Thoracic aorta (tissue), 2 donors: Measurements from ENCODE around the gene MED12L. TPM values are rescaled to one million over a fixed set of nuclear protein-coding genes. Genes with fewer than 3 reads are reported as not detected.
"Not testable (repeated sequence)": the region's sequence is repeated elsewhere in the genome, so short reads cannot be mapped to it uniquely, and the experiment has no call there.

ENCODE experiments used
- ATAC-seq: fragments of 150-250 bp; one replicate; pipeline ENCODE4 v1.8.0; 2017; ENCODE audit warnings: low read depth; ENCODE audit not compliant: insufficient number of reproducible peaks, low FRiP score
- DNase-seq: peaks from one replicate; pipeline ENCODE4 v3.0.0-alpha.2; 2020; ENCODE audit warnings: low spot score
- H3K27ac ChIP-seq, 2 donors: fragments of 200-600 bp; sonication (generic); 1 replicate in 1 of 2; 2 replicates in 1 of 2; pipeline ENCODE4 v1.5.1; 2016; ENCODE audit warnings: mild to moderate bottlenecking in 2 of 2, moderate library complexity in 2 of 2
- H3K27me3 ChIP-seq: fragments of 200-600 bp; sonication (generic); replicated peaks from 2 replicates; pipeline ENCODE4 v1.6.0; 2016; ENCODE audit warnings: mild to moderate bottlenecking; ENCODE audit not compliant: insufficient read depth
- H3K36me3 ChIP-seq: fragments of 200-600 bp; sonication (generic); one replicate; pipeline ENCODE4 v1.5.1; 2016
- H3K4me1 ChIP-seq, 2 donors: fragments of 200-600 bp; sonication (generic); 1 replicate in 1 of 2; 2 replicates in 1 of 2; pipeline versions ENCODE4 v1.5.1 to v1.6.0; 2016; ENCODE audit warnings: low read depth in 2 of 2, mild to moderate bottlenecking in 1 of 2; ENCODE audit not compliant: control insufficient read depth in 1 of 2
- H3K4me3 ChIP-seq: fragments of 200-600 bp; sonication (generic); 2 replicates; pipeline ENCODE4 v1.5.1; 2016; ENCODE audit warnings: mild to moderate bottlenecking
- H3K9me3 ChIP-seq: fragments of 200-600 bp; sonication (generic); 2 replicates; pipeline ENCODE4 v1.5.1; 2016
- total RNA-seq, 2 donors: library from RNA; depleted of rRNA; stranded (reverse); fragments of >200 nt; gene quantifications; one replicate each; pipeline versions ENCODE4 v1.1.0 to v1.2.3, GENCODE V29; 2016
- TF ChIP-seq, protein P1 (sequence below): fragments of 200-600 bp; sonication (generic); IDR thresholded peaks from one replicate; pipeline ENCODE4 v1.5.1; 2019; ENCODE audit warnings: antibody characterized with exemption

The MED12L gene
- total RNA-seq, 2 donors from 2014 or later, result 0.27 to 2.0 TPM

DNA sequence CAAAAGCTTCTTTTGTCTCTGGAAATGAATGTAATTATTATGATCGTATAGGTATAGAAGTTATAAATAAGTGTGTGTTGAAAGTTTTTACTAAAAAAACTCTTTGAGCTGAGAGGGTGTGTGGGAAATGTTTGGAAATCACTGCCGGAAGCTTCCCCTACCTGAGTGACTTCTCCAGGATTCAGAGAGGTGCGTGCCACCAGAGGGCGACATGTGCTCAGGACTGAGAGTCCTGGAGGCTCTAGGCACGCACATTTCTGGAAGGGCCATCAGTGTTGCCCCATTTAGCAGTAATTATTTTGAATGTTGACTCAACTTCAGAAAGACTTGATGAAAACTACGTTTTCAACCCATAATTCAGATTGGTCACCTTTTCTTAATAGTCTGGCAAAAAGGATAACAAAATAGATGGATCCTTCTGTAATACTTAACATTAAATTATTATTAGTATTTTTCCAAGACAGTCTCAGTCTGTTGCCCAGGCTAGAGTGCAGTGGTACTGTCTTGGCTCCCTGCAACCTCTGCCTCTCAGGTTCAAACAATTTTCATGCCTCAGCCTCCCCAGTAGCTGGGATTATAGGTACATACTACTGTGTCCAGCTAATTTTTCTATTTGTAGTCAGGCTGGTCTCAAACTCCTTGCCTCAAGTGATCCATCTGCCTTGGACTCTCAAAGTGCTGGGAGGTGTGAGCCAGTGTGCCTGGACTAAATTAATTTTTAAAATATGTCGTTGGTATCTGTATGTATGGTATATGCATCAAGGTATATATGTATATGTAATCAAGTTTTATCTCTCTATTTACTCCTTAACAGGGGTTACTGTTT, 83.0 kb downstream of the MED12L start:
- Histone ChIP-seq H3K9me3 (no peaks in the 10 kb centered on the region), H3K4me3 (no peak overlapping the region), H3K36me3 (no peaks in the 10 kb centered on the region), H3K27me3 (no peaks in the 10 kb centered on the region), H3K4me1 (no peaks in the 10 kb centered on the region), H3K27ac (no peak overlapping the region)
- ATAC-seq, result no peak
- TF ChIP-seq, protein P1, sequence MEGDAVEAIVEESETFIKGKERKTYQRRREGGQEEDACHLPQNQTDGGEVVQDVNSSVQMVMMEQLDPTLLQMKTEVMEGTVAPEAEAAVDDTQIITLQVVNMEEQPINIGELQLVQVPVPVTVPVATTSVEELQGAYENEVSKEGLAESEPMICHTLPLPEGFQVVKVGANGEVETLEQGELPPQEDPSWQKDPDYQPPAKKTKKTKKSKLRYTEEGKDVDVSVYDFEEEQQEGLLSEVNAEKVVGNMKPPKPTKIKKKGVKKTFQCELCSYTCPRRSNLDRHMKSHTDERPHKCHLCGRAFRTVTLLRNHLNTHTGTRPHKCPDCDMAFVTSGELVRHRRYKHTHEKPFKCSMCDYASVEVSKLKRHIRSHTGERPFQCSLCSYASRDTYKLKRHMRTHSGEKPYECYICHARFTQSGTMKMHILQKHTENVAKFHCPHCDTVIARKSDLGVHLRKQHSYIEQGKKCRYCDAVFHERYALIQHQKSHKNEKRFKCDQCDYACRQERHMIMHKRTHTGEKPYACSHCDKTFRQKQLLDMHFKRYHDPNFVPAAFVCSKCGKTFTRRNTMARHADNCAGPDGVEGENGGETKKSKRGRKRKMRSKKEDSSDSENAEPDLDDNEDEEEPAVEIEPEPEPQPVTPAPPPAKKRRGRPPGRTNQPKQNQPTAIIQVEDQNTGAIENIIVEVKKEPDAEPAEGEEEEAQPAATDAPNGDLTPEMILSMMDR, result peak; percentile 60
- DNase-seq, result no peak

DNA sequence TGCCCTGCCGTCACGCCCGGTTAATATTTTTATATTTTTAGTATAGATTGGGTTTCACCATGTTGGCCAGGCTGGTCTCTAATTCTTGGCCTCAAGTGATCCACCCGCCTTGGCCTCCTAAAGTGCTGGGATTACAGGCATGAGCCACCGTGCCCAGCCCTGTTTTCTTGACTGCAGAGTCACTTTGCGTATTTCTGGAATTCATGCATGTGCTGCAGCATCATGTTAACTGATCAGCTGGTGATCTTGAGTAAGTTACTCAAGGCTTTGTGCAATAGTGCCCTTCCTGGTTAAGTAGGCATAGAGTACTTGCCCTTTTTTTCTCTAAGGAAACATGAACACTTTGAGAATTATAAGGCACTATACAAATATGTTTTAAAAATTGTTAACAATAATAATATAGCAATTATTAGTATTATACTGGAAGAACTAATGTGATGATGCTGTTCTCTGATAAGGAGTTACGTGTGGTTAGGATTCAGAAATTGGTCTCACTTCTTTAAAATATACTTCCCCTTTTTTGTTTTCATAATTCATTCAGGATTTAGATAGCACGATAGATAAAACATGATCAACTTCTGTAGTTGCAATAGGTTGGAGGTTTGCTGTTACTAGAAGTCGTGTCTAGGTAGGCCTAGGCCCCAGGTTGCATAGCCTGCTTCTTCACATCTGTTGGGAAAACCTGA, 83.9 kb downstream of the MED12L start:
- no peak overlapping the region for H3K27ac ChIP-seq
- no peaks in the 10 kb centered on the region for H3K36me3 ChIP-seq
- no peaks in the 10 kb centered on the region for H3K9me3 ChIP-seq
- DNase-seq (no peak), ATAC-seq (no peak)
- TF ChIP-seq, protein P1, result no peak
- no peak overlapping the region for H3K4me3 ChIP-seq
- no peaks in the 10 kb centered on the region for H3K27me3 ChIP-seq
- no peaks in the 10 kb centered on the region for H3K4me1 ChIP-seq

DNA sequence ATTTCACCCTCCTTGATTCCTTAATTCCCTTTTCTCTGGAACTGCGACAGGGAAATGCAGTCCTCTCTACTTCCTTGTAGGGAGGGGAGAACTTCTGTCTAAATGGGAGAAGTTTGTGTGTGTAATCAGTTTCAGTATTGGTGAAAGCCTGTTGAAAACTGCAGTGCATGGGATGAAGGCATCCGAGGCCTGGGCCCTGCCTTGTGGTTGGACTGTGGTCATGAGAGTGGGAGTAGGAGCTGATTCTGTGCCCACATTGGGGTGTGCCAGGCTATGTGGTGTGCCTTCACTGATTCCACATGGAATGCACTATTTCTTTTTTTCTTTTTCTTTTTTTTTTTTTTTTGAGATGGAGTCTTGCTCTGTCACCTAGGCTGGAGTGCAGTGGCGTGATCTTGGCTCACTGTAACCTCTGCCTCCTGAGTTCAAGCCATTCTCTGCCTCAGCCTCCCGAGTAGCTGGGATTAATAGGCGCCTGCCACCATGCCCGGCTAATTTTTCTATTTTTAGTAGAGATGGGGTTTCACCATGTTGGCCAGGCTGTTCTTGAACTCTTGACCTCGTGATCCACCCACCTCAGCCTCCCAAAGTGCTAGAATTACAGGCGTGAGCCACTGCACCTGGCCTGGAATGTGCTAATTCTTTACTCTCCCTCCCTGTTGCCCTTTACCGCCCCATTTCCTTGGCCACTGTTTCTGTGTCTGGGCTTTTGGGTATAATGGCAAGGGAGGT, 84.7 kb downstream of the MED12L start:
- not testable (repeated sequence) for H3K4me3 ChIP-seq, H3K4me1 ChIP-seq, H3K27ac ChIP-seq, ATAC-seq, H3K9me3 ChIP-seq, H3K27me3 ChIP-seq, DNase-seq, H3K36me3 ChIP-seq

DNA sequence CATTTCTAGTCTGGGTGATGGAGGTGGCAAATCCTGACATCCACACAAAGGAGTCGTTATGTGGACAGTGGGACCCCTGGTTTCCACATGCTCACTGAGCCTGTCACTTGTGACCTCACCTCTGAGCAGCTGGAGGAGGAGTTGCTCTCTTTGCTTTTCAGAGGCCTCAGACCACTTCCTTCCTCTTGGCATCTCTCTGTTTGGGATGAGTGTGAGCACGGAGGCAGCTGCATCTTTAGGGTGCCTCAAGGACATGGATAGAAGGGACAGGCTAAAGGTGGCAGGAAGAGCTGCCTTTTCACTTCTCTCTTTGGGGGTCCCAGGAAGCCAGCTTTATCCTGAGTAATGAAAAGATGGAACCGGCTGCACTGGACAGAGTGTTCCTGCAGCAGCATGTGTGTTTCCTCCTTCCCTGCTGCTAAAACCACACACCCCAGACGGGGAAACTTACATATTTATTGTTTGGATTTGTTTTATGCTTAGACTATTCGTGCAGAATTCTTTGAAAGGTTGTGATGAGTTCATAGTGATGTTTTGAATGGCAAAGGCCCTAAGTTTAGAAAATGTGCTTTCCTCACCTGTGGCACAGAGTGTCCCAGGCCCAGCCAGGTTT, 85.8 kb downstream of the MED12L start:
- no peaks in the 10 kb centered on the region for H3K4me1 ChIP-seq
- H3K27me3 ChIP-seq, result no peaks in the 10 kb centered on the region
- ATAC-seq, result no peak
- H3K9me3 ChIP-seq, result no peaks in the 10 kb centered on the region
- no peaks in the 10 kb centered on the region for H3K36me3 ChIP-seq
- no peak overlapping the region for H3K4me3 ChIP-seq
- DNase-seq, result no peak
- no peak overlapping the region for H3K27ac ChIP-seq
- TF ChIP-seq, protein P1, result no peak

DNA sequence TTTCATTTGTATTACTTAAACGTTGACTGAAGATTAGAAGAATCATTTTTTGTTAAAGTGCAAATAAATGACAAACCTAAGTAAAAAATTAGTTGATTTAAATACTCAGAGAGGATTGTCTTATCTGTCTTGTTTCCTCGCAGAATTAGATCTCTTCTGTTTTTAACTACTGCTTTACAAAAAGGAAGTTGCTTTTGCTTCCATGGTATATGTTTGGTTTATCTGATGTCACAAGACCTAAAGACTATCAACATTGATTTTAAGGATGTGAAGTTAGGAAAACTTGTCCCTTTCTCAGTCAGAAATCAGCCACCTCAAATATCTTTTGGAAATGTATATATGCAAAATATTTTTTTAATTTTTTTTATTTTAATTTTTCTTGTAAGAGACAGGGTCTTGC, 88.9 kb downstream of the MED12L start:
- no peak overlapping the region for H3K27ac ChIP-seq
- TF ChIP-seq, protein P1, result no peak
- no peaks in the 10 kb centered on the region for H3K4me1 ChIP-seq
- ATAC-seq, result no peak
- no peaks in the 10 kb centered on the region for H3K36me3 ChIP-seq
- H3K4me3 ChIP-seq, result no peak overlapping the region
- no peaks in the 10 kb centered on the region for H3K9me3 ChIP-seq
- DNase-seq, result no peak
- no peaks in the 10 kb centered on the region for H3K27me3 ChIP-seq
